ENCODE measurements around the gene ZBED4.

The ZBED4 gene

GRCh38 chr22:49878206-49878605, 24.6 kb downstream of the ZBED4 start:
- no peak for DNase-seq (ENCODE audit: low read depth in 2 of 2)

- no peak for DNase-seq (ENCODE audit: low read depth in 2 of 2)
Observed at GRCh38 chr22:49879871-49880270, 26.2 kb downstream of the ZBED4 start.

GRCh38 chr22:49880281-49880680, 26.6 kb downstream of the ZBED4 start:
- no peak for DNase-seq (ENCODE audit: low read depth in 2 of 2)

GRCh38 chr22:49881856-49882255, 28.2 kb downstream of the ZBED4 start:
- DNase-seq (ENCODE audit: low read depth in 2 of 2): no peak

- DNase-seq (ENCODE audit: low read depth in 2 of 2): no peak
Observed at GRCh38 chr22:49882519-49883293, 29.1 kb downstream of the ZBED4 start.

- no peak for DNase-seq (ENCODE audit: low read depth in 2 of 2)
Observed at GRCh38 chr22:49883294-49883640, 29.6 kb downstream of the ZBED4 start.

- DNase-seq (ENCODE audit: low read depth in 2 of 2): no peak
Observed at GRCh38 chr22:49884075-49884474, 30.4 kb downstream of the ZBED4 start.

GRCh38 chr22:49884503-49885260, 31.0 kb downstream of the ZBED4 start:
- no peak for DNase-seq (ENCODE audit: low read depth in 2 of 2)

- DNase-seq (ENCODE audit: low read depth in 2 of 2): no peak
Observed at GRCh38 chr22:49885281-49885680, 31.6 kb downstream of the ZBED4 start.

- DNase-seq (ENCODE audit: low read depth in 2 of 2): no peak
Observed at GRCh38 chr22:49885881-49886280, 32.2 kb downstream of the ZBED4 start.

- DNase-seq (ENCODE audit: low read depth in 2 of 2): no peak
Observed at GRCh38 chr22:49886346-49887063, 32.9 kb downstream of the ZBED4 start.

GRCh38 chr22:49887064-49887451, 33.4 kb downstream of the ZBED4 start:
- DNase-seq (ENCODE audit: low read depth in 2 of 2): no peak

GRCh38 chr22:49887702-49888101, 34.1 kb downstream of the ZBED4 start:
- no peak for DNase-seq (ENCODE audit: low read depth in 2 of 2)

GRCh38 chr22:49889071-49889470, 35.4 kb downstream of the ZBED4 start:
- no peak for DNase-seq (ENCODE audit: low read depth in 2 of 2)

GRCh38 chr22:49892226-49892899, 38.7 kb downstream of the ZBED4 start:
- DNase-seq (ENCODE audit: low read depth in 2 of 2): no peak

- no peak for DNase-seq (ENCODE audit: low read depth in 2 of 2)
Observed at GRCh38 chr22:49893025-49893424, 39.4 kb downstream of the ZBED4 start.

GRCh38 chr22:49894322-49895054, 40.8 kb downstream of the ZBED4 start:
- DNase-seq (ENCODE audit: low read depth in 2 of 2): no peak

- DNase-seq (ENCODE audit: low read depth in 2 of 2): no peak
Observed at GRCh38 chr22:49896201-49896600, 42.6 kb downstream of the ZBED4 start.

GRCh38 chr22:49897015-49897684, 43.5 kb downstream of the ZBED4 start:
- DNase-seq (ENCODE audit: low read depth in 2 of 2): no peak

GRCh38 chr22:49899530-49899929, 45.9 kb downstream of the ZBED4 start:
- DNase-seq (ENCODE audit: low read depth in 2 of 2): no peak

Data from activated CD8-positive, alpha-beta memory T cell treated with anti-CD3 and anti-CD28 coated beads for 4 hours (primary cell).